Measurements from ENCODE around the gene IBSP. TPM values are rescaled to one million over a fixed set of nuclear protein-coding genes. Genes with fewer than 3 reads are reported as not detected.

The IBSP gene
- total and polyA plus RNA-seq, 11 donors, result 0.19 to 0.50 TPM; not detected in 9

DNA sequence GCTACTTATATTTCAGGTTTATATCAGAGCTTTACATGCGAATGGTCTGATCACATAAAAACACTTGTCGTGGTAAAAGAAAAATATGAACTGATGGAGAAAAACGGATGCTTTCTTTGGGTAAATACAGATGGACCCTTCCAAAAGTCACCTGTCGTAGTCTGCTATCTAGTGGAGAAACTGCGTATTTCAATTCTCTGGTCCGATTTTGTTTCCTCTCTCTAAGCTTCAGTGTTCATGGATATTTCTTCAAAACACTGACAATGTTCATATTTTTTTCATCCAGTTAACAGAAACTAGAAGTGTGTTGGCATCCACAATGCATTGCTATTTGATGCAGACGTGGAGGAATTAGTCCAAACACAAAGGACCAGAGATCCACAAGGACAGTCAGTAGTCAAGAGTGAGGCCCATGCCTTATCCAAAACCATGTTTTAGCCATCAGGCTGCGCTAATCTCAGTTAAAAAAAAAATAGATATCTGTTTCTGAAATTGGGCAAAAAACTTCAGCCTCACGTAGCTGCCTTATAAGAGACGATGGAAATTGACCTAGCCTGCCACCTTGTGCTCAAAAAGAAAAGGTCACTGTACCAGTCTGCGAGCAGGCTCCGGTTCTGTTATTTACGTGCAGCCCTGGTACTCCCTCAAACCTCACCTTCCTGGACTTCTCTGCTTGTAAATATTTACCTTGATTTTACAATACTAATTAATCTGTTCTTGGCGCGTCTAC is 49.4 kb downstream of the IBSP start:
- intact Hi-C loops (cut with DNase I), result loop anchor here (1.0 to 10.0 kb wide), 12 partner anchors 169 to 574 kb away; no protein-coding TSS in a partner anchor
- TF ChIP-seq CTCF (IDR thresholded peaks at IDR 0.05), result peak; percentile 54 to 74 (median 63)
- TF ChIP-seq POLR2A (IDR thresholded peaks at IDR 0.05), result no peak
- H3K36me3 ChIP-seq, result no peaks in the 10 kb centered on the region
- no peaks in the 10 kb centered on the region for H3K9me3 ChIP-seq
- ATAC-seq, result peak; percentile 77 to 86 (median 80)
- peaks cover 0 to 42% (median 7%) of the 10 kb centered on the region in 12 donors for H3K4me1 ChIP-seq
- H3K27ac ChIP-seq, result peak overlapping the region in 3 of 12 donors; percentile 6 to 42 (median 18)
- H3K4me3 ChIP-seq, result peak overlapping the region in 9 of 12 donors; percentile 24 to 41 (median 30)
- WGBS, 4 donors, result 12 to 16% (median 13%) methylated on average over 15 of the region's 15 CpGs
- DNase-seq, result peak in 4 of 5 donors; percentile 42 to 53 (median 48)
- no peaks in the 10 kb centered on the region for H3K27me3 ChIP-seq

DNA sequence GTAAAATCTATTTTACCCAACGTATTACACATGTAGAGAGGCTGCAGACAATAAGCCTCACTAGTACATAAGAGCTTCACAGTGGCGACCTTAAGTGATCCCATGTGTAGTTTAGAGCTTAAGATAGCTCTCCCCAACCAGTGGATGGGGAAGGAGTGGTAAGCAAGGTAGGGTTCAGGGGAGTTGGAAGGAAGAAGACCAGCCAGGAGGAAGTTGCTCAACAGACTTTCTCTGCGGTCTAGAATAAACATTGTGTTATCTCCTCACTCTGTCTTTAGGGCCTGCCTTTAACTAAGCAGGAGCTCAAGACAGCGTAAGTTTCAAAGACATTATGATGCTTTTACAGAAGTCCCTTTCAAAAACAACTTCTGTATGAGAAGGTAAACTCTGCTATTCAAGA is 50.3 kb downstream of the IBSP start:
- no peak for DNase-seq
- Histone ChIP-seq H3K9me3 (no peaks in the 10 kb centered on the region), H3K36me3 (no peaks in the 10 kb centered on the region), H3K4me1 (peaks cover 0 to 35% (median 4%) of the 10 kb centered on the region in 12 donors), H3K27ac (peak overlapping the region in 1 of 12 donors; percentile 83), H3K4me3 (no peak overlapping the region), H3K27me3 (no peaks in the 10 kb centered on the region)
- WGBS, 4 donors, result 48 to 54% (median 52%) methylated on average over 4 of the region's 4 CpGs
- ATAC-seq, result peak in 3 of 4 donors; percentile 14 to 45 (median 33)
- TF ChIP-seq CTCF (IDR thresholded peaks at IDR 0.05) (no peak), POLR2A (IDR thresholded peaks at IDR 0.05) (no peak)
- intact Hi-C loops (cut with DNase I), result loop anchor here (2.0 to 10.0 kb wide), 15 partner anchors 123 to 675 kb away; partner anchors contain the start of gene PYURF (in 1 of the 10)

- peak; percentile 47 to 68 (median 59) for ATAC-seq
- no peak for DNase-seq
- intact Hi-C loops (cut with DNase I), result loop anchor here in 9 of 10 donors (5.0 to 10.0 kb wide), 4 partner anchors 121 to 673 kb away; partner anchors contain the start of gene PYURF (in 1 of the 9)
Measured at GRCh38 chr4:87851332-87851731, 52.0 kb downstream of the IBSP start.

More at GRCh38 chr4:87851332-87851731, 52.0 kb downstream of the IBSP start:
- no peaks in the 10 kb centered on the region for H3K9me3 ChIP-seq
- H3K4me1 ChIP-seq, result peaks cover 0 to 44% (median 4%) of the 10 kb centered on the region in 12 donors
- H3K36me3 ChIP-seq, result no peaks in the 10 kb centered on the region
- no peak for TF ChIP-seq POLR2A (IDR thresholded peaks at IDR 0.05)
- no peak for TF ChIP-seq CTCF (IDR thresholded peaks at IDR 0.05)
- peak overlapping the region in 1 of 12 donors; percentile 83 for H3K27ac ChIP-seq
- H3K4me3 ChIP-seq, result no peak overlapping the region
- WGBS, 4 donors, result 75 to 89% (median 88%) methylated on average over 8 of the region's 8 CpGs
- no peaks in the 10 kb centered on the region for H3K27me3 ChIP-seq

Data from heart left ventricle (tissue), 16 donors.